GM19023 (cell line): ENCODE data around the gene GCNT2.
"Not testable (repeated sequence)": the region's sequence is repeated elsewhere in the genome, so short reads cannot be mapped to it uniquely, and the experiment has no call there.

Experiments used
- ATAC-seq: cut with Tn5 transposase; IDR thresholded peaks from one replicate; pipeline ENCODE4 v1.9.1; 2021; ENCODE audit warnings: mild to moderate bottlenecking, moderate library complexity; ENCODE audit not compliant: unreplicated experiment

The GCNT2 gene

DNA sequence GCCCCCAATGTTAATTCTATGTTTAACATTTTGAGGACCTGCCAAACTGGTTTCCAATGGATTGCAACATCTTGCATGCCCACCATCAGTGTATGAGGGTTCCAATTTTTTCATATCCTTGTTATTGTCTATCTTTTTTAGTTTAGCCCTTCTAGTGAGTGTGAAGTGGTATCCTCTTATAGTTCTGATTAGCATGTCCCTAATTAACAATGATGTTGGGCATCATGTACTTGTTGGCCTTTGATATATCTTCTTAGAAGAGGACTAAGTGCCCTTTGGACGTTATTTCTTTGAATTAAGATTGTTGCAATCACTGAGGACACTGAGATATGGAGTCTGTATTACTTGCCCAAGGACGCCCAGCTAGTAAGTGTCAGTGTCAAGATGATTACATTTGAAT lies 22.3 kb downstream of the GCNT2 start:
- ATAC-seq, result no peak

DNA sequence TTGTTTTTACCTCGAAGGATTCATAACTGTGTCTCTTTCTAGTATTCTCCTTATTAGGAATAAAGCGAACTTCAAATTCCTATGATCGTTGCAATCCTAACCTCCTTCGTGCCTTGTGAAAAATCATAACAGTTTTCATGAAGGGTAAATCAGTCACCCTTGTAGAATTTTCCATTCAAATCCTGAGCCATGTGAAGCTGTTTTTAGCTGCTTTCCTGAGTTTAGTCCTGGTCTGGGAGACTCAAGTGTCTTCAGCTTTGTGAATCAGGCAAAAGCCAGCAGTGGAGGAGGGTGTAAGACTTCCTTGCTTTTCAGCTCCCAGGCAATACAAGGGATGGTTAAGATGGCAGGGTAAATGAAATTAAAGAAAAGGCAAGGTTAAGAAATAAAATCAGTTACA lies 24.3 kb downstream of the GCNT2 start:
- no peak for ATAC-seq

DNA sequence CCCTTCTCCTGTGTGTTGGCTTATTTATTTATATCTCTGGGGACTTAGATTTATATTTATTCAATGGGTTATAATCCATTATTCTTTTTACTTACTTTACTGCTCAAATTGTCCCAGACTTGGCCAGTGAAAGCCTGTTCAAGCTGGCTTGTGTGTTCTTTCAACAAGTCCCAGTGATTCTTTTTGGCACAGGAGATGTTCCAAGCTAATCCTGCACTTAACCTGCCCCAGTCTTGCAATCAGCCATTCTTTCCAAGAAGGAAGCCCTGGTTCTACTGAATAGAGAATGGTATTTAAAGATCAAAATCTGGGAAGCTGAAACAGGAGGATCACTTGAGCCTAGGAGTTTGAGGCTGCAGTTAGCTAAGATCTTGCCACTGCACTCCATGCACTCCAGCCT lies 26.7 kb downstream of the GCNT2 start:
- ATAC-seq, result no peak

DNA sequence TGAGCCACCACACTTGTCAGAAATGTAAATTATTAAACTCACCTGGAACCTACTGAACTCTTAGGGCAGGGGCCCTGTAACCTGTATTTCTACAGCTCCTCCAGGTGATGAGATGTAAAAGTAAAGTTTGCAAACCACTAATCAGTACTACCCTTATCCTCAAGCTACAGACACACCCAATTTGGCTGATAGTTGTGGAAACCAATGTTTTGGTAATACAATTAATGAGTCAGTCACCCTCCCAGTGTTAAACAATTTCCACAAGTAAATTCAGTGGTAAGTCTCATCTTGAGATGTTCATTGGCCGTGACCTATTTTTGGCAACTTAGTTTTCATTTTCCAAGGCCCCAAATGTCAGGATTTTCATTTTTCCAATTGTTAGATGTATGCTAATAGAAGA lies 29.6 kb downstream of the GCNT2 start:
- no peak for ATAC-seq

DNA sequence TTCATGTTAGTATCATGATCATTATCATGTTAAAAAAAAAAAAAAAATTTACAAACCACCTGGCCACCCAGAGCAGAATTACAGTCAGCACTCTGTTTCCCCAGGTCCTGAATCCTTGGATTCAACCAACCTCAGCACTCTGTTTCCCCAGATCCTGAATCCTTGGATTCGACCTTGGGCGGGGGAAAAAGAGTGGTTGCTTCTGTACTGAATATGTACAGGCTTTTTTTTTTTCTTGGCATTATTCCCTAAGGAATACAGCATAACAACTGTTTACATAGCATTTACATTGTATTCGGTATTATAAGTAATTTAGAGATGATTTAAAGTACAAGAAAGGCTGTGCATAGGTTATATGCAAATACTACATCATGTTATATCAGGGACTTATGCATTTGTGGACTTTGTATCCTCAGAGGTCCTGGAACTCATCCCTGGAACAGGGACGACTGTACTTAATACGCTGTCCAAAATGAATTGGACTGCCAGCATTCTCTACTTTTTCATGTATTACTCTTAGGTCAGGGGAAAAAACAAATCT lies 31.2 kb downstream of the GCNT2 start:
- ATAC-seq, result no peak

DNA sequence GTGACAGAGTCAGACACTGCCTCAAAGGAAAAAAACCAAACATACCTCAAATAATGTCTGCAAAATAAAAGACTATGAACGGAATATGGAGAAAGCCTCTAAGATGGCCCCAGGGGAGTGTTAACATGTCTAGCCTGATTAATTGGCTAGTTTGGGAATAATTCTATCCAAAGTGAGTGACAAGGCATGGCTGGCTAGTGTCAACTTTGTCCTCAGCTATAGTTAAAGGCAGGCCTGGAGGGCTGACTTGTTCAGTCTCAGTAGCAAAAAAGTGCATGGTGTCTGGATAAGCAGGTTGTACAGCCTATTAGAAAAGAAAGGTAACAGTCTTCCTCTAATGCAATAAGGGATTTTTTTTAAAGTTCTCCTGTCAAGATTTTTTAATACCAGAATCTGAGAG lies 32.7 kb downstream of the GCNT2 start:
- ATAC-seq, result no peak

DNA sequence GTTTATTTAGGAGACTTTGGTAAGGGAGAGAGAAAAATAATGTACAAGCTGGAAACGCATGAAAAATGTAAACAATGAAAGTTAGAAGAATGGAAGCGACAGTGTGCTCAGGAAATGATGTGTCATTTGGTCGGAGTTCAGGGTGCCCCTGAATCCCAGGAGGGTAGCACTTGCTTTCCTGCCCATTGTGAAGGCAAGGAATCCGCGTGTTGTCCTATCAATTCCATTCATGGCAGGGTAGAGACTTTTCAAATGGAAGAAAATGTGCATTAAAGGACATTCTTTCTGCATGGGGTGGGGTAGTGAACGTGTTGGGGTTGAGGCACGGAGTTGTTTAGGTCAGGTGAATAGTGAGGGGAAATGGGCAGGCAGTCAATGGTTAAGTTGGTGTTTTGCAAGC lies 33.7 kb downstream of the GCNT2 start:
- no peak for ATAC-seq

DNA sequence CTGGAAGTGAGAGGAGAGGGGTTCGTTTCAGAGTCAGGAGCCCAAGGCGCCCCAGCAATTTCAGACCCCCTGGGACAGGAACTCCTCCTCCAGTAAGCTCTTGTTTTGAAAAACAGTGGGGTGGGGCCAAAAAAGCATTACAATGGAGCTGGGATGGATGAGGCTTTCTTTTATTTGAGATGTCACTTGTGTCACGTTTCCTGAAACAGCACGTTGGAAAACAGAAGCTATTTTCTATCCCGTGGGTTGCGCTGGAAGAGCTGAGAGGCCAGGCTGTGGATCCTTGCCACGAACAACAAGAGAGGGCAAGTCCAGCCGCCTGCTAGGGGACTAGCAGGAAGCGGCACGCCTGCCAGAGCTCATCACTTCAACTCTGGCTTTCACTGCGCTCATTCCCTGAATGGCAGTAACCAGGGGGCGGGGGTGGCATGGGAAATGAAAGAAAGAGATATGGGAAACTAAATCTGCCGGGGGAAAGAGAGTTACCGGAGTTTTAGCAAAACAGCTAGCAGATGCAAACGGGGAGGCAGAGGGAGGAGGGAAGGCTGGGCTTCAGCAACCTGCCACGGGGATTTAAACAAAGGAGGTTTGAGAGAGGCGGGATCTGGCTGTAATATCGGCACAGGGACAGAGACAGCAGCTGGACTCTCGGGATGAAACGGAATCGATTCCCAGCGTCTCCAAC lies 34.6 kb downstream of the GCNT2 start:
- ATAC-seq, result no peak

DNA sequence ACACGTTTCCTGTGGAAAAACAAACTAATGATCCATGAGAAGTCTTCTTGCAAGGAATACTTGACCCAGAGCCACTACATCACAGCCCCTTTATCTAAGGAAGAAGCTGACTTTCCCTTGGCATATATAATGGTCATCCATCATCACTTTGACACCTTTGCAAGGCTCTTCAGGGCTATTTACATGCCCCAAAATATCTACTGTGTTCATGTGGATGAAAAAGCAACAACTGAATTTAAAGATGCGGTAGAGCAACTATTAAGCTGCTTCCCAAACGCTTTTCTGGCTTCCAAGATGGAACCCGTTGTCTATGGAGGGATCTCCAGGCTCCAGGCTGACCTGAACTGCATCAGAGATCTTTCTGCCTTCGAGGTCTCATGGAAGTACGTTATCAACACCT lies 35.4 kb downstream of the GCNT2 start:
- ATAC-seq, result no peak

DNA sequence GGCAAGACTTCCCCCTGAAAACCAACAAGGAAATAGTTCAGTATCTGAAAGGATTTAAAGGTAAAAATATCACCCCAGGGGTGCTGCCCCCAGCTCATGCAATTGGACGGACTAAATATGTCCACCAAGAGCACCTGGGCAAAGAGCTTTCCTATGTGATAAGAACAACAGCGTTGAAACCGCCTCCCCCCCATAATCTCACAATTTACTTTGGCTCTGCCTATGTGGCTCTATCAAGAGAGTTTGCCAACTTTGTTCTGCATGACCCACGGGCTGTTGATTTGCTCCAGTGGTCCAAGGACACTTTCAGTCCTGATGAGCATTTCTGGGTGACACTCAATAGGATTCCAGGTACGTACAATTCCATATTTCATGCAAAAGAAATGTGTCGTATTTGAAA lies 35.8 kb downstream of the GCNT2 start:
- no peak for ATAC-seq

DNA sequence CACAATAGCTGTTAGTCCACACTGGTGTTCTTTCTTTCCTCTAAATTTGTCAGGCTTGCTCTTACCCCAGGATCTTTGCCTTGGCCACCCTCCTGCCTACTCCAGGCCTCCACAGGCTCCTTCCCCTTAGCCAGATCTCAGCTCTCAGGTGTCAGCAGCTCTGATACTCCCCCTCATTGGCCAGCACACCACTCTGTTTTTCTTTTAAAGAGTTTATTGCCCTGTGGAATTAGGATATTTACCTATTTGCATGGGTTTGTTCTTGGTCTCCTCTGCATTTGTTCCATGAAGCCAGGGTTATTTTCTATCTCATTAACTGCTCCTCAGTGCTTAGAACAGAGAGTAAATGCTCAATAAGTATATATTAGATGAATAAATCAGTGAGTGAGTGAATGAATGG lies 36.8 kb downstream of the GCNT2 start:
- no peak for ATAC-seq

DNA sequence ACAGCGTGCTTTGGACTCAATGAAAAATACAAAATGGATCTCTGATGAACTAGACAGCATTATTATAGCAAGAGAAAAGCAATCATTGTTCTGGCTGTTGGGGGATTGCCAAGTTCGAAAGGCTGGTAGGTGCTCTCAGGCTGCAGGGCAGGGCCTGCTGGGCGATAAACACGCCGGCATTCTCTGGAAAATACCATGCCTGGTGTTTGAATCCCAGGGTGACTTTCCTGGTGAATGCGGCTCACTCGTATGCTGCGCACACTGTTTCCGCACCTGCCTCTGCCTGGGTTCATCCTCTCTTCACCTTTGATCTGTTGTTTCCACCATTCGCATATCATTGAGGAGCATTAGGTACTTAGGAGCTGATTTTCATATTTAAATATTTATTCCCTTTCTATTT lies 37.4 kb downstream of the GCNT2 start:
- ATAC-seq, result no peak

DNA sequence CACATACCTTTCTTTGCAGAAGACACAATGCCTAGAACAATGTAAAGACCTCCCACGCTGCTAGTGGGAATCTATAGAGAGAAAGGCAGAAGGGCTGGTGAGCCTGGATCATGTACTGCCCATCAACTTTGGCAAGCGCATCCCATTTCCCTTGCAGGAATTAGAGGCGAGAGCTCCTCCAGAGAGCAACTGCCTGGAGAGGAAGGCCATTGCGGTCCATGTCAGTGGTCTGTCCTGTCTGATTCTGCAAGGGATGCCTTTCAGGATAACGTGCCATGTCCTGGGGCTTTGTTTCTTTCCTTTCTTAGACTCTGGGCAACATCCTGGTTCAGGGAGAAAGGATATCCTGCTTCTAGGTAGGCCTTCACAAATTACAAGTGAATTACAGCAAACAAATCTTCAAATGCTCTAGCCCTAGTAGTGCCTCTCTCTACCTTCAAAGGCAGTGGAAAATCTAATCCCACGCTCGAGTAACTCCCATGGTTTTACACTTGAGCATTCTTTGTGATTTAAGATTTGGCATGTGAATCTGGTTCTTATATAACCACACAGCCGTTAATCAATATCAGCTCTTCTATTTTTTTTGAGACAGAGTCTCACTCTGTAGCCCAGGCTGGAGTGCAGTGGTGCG lies 38.5 kb downstream of the GCNT2 start:
- ATAC-seq, result no peak

DNA sequence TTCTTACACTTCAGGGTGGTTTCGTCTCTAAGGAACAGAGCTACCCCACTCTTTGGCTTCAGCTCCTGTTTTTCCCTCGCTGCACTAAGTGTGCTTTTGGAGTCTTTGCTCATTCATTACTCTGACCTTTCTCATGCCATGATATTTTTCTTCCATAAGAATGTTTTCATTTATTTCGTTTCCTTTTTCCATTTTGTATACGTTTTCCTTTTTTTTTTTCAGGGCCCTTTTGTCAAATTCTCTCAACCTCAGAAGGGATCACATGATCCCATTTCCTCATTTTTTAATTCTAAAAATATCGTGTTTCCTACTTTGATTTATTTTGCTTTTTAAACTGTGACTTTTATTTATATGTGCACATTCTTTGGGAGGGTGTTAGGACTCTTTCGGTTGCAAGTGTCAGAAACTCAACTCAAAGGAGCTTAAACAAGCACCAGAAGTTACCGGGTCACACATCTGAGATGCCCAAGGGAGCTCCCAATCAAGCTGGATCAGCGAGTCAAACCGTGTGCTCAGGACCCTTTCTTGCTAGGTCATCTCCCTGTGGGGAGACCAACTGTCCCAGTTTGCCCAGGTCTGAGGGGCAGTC lies 40.6 kb downstream of the GCNT2 start:
- ATAC-seq, result no peak

DNA sequence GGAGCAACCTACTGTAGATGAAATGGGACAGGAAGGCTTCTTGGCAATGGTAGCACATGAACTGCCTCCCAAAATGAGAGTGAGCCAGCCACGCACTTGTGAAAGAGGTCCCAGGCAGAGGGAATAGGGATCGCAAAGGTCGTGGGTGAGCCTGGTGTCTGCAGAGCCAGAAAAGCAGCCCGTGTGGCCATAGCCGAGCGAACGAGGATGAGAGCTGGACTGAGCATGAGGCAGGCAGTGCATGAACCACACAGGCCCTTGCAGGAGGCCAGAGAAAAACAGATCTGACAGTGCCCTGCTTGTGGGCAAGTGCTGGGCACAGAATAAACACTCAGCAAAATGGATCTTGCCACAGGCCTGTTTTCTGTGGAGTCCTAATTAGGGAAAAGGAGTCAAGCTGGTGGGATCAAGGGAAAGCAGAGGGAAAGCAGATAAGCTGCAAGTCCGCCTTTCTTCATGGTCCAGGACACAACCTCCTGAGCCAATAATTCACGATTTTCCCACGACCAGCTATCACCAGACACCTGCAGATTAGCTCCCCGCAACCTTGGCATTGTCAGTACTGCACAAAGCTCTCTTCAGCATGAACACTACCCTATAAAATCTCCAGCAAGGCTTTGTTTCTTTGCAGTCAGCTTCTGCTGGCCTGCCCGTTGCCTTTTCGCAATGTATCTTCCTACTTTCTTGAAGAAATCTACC lies 44.0 kb downstream of the GCNT2 start:
- no peak for ATAC-seq

DNA sequence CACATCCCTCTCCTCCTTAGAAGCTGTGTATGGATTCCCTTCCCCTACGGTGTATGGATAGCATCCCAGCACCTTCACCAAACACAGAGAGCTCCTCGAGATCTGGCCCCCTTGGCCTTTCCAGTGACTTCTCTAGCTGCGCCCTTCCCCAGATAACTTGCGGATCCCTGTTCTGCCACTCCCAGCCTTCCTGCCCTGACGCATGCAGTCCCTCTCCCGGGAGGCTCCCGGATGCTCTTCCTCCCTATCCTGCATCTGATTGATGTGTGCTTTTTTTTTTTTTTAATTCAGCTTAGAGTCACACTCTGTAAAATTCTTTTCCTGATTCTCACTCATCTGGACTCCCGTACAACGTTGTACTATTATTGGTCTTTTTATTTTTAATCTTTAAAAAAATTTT lies 44.8 kb downstream of the GCNT2 start:
- no peak for ATAC-seq

DNA sequence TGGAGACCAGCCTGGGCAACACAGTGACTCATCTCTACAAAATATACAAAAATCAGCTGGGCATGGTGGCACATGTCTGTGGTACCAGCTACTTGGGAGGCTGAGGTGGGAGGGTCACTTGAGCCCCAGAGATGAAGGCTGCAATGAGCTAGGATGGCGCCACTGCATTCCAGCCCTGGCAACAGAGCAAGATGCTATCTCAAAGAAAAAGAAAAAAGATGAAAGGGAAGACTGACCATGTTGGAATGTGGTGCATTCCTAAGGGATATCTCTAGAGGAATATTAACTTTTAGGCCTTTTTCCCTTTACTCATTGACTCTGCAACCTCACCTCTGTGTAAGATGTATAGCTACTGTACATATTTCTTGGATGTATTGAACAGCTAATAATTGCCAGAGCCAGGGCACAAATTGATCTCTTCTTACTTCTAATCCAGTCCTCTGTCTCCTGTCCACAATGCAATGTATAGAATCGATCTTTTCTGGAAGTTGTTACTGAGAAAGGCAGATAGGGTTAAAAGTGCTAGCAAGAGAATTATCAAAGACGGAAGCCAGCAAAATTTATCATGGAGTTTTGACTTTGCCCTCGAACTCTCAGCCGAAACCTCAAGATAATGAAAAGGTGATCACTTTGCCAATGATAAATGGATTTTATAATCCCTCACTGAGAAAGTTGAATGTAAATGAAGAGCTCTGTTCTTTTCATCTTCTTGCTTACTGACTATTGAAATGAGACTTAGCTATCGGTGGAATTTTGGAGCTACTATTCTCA lies 46.3 kb downstream of the GCNT2 start:
- no peak for ATAC-seq

DNA sequence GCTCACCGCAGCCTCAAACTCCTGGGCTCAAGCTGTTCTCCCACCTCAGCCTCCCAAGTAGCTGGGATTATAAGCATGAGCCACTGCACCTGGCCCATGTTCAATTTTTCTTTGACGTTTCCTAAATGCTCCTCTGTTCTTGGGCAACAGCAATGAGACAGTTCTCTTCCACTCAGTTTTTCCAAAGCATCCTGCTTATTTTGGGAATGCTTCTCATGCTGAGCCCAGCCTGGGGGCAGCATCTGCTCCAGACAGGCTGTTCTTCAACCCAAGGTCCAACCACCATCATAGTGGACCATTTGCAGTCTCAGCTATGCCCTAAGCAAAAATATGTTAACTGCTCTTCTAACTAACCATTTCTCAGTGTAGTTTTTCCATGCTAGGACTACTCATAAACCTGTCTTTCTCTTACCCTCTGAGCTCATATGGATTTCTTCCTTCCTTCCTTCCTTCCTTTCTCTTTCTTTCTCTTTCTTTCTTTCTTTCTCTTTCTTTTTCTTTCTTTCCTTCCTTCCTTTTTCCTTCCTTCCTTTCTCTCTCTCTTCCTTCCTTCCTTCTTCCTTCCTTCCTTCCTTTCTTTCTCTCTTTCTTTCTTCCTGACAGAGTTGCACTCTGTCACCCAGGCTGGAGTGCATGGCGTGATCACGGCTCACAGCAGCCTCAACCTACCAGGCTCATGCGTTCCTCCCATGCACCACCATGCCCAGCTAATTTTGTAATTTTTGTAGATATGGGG lies 48.4 kb downstream of the GCNT2 start:
- no peak for ATAC-seq

DNA sequence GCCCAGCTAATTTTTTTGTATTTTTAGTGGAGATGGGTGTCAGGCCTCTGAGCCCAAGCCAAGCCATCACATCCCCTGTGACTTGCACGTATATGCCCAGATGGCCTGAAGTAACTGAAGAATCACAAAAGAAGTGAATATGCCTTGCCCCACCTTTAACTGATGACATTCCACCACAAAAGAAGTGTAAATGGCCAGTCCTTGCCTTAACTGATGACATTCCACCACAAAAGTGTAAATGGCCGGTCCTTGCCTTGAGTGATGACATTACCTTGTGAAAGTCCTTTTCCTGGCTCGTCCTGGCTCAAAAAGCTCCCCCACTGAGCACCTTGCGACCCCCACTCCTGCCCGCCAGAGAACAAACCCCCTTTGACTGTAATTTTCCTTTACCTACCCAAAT lies 54.4 kb downstream of the GCNT2 start:
- ATAC-seq, result not testable (repeated sequence)

DNA sequence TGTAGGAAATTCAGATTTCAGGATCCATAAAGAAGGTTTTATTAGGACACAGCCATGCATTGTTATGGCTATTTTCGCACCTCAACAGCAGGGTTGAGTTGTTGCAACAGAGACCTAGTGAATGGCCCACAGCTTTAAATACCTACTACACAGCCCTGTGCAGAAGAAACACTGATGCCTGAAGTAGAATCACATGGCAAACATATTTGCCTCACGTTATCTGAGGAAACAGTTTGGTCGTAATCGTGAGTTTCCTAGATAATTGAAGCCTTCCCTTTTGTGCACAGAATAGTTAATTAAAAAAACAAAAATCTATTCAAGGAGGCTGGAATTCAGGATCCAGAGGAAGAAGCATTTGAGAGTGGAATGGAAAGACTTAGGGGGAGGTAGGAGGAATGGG lies 55.1 kb downstream of the GCNT2 start:
- ATAC-seq, result no peak
